Pons (tissue), 1 donor: Measurements from ENCODE around the gene SCAMP1.
"Not testable (repeated sequence)": the region's sequence is repeated elsewhere in the genome, so short reads cannot be mapped to it uniquely, and the experiment has no call there.

Source experiments
- DNase-seq: peaks from one replicate; pipeline ENCODE4 v3.0.0-alpha.2; 2016; ENCODE audit warnings: low spot score

The SCAMP1 gene

GRCh38 chr5:78359831-78360673, at the start of gene SCAMP1:
TSS of gene SCAMP1 (plus strand) at chr5:78360617. CDS start at chr5:78360672, 55 bp downstream.
- peak; percentile 87 for DNase-seq

- DNase-seq = no peak
Measured at GRCh38 chr5:78317515-78317914, 42.9 kb upstream of the SCAMP1 start.

DNA sequence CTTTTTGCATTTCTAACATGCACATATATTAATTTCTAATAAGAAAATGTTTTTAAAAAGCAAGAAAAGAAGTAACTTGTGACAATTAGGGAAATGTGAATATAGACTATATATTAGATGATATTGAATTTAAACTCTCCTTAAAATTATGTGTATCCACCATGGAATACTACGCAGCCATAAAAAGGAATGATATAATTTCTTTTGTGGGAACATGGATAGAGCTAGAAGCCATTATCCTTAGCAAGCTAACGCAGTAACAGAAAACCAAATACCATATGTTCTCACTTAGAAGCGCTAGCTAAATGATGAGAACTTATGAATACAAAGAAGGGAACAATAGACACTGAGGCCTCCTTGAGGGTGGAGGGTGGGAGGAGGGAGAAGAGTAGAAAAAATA, 42.1 kb upstream of the SCAMP1 start:
- no peak for DNase-seq

GRCh38 chr5:78320401-78320800, 40.0 kb upstream of the SCAMP1 start:
- peak; percentile 64 for DNase-seq

DNA sequence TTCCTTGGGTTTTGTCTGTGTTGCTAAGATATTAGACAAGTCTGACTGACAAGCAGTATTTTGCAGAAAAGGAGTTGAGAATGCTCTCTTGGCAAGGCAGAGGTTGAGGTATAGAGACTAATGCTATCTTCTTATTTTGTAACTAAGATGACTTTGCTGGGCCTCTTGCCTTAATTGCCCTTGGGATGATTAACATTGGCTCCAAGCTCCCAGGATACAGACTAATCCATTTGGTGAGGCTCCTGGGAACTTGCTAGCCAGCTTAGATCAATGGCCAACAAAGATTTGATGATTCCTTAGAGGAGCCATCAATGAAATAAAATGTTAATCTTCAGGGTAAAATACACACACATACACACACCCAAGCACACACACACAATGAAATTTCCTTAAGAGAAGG, 37.2 kb upstream of the SCAMP1 start:
- no peak for DNase-seq

DNA sequence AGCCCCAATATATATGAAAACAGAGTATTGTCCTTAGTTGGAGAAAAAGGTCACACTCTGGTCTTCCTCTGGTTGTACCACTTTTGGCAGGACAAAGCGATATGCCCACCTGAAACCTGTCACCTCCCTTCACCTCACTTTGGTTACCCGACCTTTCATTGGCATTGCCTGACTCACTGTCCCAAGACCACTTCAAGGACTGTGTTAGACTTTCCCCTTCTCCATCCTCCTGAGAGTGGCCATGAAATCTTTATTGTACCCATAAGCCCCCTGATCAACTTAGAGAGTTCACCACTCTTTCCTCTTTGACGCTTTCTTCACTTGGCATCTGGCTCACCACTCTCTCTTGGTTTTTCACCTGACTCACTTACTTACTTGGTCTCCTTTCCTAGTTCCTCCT, 33.5 kb upstream of the SCAMP1 start:
- no peak for DNase-seq

- no peak for DNase-seq
Measured at GRCh38 chr5:78327761-78328510, 32.5 kb upstream of the SCAMP1 start.

DNA sequence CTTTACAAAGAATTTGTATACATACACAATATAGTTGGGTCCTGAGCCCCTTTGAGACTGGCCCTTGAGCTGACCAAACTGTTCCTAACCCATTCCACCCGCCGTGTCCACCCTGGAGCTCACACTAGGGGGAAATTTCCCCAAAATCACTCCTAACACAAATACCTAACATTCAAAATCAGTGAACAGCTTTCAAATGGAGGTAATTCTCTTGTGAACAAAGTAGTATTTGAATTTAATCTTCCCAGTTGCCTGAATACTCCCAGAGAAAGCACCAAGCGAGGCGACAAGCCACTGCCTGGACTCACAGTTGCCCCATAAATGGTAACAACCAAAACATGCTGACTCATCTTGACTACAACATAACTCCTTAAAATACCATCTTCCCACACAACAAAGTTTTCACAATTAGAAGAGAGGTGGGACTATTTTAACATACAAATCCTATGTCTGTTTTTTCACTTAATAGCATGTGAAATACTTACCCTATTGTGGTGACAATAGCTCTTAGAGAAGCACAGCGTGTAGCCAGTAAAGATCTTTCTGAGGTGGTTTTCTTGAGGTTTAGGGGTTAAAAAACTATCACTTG, 31.7 kb upstream of the SCAMP1 start:
- DNase-seq = no peak

DNA sequence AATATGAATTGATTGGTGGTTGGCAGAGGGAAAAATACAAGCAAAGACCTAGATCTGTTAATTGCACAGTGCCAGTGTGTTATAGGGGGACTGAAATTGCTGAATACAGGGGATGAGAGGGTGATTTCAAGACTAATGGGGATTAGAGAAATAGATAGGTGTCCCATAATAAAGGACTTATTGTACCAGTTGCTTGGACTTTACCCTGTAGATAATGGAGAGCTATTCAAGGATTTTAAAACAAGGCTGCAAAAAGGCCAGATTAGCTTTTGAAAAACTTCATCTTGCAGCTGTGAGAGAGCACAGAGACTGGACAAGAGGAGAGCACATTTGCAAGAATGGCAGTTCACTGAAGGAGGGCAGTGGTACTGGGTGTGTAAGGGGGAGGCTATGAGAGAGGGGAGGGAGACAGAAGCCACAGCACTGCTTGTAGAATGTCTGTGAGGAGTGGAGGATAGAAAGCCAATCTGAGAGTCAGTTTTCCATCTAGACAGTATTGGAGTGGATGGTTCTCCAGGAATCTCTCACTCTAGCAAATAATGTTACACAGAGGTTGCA, 28.8 kb upstream of the SCAMP1 start:
- no peak for DNase-seq

DNA sequence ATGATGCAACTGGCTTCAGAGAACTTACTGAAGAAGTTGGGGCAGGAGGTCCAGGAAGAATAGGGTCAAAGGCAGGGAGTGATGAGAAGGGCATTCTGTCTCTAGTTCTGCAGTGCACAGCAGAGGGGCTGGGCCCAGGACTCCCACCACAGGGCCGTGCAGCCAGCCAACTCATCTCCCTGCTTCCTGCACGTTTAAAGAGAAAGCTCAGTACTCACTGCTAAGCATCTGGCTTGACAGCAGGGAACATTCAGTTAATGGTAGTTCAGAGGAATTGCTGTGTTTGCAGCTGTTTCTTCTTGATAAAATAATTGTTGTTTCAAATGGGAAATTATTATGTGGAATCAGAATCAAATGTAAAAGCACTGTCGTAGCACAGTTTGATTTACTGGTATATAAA, 25.6 kb upstream of the SCAMP1 start:
- no peak for DNase-seq

GRCh38 chr5:78335976-78336375, 24.4 kb upstream of the SCAMP1 start:
- no peak for DNase-seq

- no peak for DNase-seq
Measured at GRCh38 chr5:78336698-78337097, 23.7 kb upstream of the SCAMP1 start.

DNA sequence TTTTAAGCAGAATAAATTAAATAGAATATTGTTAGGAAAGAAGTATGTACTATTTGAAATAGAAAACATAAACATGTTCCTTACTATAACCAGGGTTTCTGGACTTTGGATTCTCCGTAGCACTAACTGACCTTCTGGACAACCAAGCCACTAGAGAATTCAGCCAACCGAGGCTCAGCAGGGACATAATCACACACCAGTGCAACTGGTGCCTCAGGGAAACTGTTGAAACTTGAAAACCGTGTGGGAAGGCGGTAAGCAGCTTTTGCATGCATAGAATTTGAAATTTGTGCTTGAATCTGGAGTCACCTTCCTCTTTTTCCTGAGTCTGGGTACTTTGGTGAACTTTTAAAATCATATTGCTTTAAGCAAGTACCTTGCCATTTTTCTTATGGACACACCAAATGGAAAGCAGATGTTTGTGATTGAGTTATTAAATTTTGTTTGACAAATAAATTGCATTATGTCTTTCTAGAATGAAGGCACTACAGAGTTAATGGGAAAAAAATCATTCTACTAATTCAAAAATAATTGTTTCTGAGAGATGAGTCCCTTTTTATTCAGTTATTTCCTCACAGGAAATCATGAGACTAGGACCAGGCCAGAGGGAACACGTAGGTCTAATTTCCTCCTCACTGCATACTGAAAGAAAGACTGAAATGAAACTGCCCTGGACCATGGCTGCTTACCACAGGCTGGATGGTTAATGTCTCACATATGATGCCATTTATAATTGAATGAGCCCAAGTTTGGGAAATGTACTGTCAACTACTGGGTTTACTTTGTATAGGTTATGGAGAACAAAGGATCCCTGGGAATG, 20.6 kb upstream of the SCAMP1 start:
- no peak for DNase-seq

DNA sequence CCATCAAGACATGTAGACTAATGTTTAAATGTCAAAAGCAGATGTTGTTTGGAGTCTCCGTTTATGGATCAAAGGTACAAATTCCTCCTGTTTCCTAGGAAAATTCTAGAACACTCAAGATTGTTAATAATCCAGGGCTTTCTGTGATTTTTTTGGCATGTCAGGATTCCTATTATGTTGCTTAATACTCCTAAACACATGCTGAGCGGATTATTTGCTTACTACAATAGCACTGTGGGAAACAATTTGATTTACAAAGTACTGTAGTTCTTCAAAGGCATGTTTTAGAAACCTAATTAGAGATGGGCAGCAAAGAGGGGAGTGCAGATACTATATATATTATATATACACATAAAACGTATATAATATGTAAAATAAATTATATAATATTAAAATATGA, 19.0 kb upstream of the SCAMP1 start:
- no peak for DNase-seq

- no peak for DNase-seq
Measured at GRCh38 chr5:78345485-78345884, 14.9 kb upstream of the SCAMP1 start.

DNA sequence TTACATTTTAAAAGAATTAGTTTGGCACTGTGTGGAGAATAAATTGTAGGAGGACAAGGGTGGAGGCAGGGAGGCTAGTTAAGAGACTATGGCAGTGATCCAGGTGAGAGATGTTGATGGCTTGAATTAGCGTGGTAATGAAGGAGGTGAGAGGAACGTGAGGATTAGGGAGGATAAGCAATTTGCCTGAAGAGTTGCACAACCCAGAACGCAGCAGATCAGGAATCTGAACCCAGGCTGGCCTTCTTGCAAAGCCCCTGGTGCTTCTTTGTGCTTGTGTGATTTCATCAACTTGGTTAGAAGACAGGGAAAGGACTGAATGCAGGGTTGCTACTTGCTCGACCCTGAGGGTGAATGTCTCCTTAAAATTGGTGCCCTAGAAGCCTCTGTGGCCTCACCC, 6.9 kb upstream of the SCAMP1 start:
- no peak for DNase-seq

DNA sequence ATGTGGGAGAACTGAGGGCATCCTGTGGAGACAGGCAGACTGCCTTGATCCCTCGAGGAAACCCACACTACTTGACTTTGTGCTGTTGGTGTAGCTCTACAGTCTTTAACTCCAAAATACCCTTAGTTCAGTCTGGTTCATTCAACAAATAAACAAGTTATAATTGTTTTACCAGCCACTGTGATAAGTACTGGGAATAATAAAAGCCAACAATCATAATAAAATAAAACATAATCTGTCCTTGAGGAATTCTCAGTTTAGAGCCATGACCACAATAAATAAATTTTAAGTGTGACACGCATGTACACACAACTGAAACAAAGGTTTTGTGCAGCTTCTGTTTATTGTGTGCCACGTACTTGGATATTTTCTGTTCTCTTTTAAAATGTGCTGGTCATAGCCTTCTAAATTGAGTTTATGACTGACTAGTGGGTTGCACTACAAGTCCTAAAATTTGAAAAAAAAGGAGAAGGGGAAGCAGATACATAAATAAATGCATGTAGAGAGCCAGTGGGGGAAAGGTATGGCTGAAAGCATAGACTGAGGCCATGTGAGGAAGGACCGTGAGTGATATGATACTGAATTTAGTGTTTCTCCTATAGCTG, 6.2 kb upstream of the SCAMP1 start:
- DNase-seq = no peak

DNA sequence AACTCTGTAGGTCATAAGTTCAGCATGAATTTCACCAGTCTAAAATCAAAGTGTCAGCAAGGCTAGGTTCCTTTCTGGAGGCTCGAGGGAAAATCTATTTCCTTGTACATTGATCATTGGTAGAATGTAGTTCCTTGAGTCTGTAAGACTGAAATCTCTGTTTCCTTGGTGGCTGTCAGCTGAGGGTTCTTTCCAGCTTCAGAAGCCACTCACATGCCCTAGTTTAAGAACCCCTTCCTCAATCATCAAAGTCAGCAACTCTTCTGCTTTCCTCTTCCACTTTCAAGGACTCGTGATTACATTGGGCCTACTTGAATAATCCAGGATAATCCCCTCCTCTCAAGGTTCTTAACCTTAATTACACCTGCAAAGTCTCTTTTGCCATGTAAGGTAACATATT, 4.9 kb upstream of the SCAMP1 start:
- peak; percentile 23 for DNase-seq

DNA sequence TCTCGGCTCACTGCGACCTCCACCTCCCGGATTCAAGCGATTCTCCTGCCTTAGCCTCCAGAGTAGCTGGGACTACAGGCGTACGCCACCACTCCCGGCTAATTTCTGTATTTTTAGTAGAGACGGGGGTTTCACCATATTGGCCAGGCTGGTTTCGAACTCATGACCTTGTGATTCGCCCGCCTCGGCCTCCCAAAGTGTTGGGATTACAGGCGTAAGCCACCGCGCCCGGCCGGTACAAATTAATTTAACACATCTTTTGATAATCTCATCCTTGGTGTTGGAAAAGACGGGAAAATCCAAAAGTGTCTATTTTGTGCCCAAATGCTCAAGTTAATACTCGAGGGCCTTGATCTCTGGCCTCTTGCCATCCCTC, 974 bp upstream of the SCAMP1 start:
- not testable (repeated sequence) for DNase-seq

DNA sequence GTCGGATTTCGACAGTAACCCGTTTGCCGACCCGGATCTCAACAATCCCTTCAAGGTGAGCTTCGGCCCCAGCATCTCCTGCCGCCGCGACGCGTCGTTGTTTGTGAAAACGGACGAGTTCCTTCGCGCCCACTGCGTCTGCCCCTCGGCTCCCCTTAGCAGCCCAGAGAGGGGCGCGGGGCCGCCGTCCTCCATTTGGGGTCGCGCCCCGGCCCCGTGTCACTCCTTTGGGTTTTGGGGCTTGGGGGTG, 182 bp downstream of the SCAMP1 start:
- DNase-seq = no peak

GRCh38 chr5:78360924-78361630, 660 bp downstream of the SCAMP1 start:
- peak; percentile 58 for DNase-seq
